ENCODE measurements around the gene SCYL3.

- TF ChIP-seq POLR2A (IDR thresholded peaks at IDR 0.05) (no peak), CTCF (IDR thresholded peaks at IDR 0.05) (no peak)
These were observed 33.5 kb downstream of the SCYL3 start for GRCh38 chr1:169860187-169860586.

Data from lower leg skin (tissue), 3 donors.